LoVo (cell line): ENCODE results near the gene FBXL17.
"Not testable (repeated sequence)": the region's sequence is repeated elsewhere in the genome, so short reads cannot be mapped to it uniquely, and the experiment has no call there.

Experiments used
- DNase-seq: peaks from one replicate; pipeline ENCODE4 v3.0.0-alpha.2; 2016; ENCODE audit warnings: low spot score

The FBXL17 gene

GRCh38 chr5:108303611-108304010 lies 78.3 kb downstream of the FBXL17 start:
- DNase-seq: no peak

DNA sequence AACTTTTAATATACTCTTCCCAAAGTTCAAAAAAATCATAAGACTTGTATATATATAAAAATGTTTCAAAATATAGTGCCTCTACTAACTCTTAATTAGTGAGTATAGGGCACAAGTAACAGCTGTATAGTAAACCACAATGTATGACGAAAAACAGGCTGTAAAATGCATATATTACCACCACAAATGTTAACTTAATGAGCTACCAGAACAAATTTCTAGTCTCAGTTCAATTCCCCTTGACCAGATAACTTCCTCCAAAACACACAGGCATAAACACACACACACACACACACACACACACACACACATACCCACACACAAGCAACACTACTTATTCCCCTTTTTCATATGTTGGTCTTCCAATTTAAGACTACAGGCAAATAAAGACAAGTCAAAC lies 78.8 kb downstream of the FBXL17 start:
- DNase-seq: no peak

GRCh38 chr5:108297042-108297601 lies 84.8 kb downstream of the FBXL17 start:
- DNase-seq: no peak

GRCh38 chr5:108295578-108296368 lies 86.1 kb downstream of the FBXL17 start:
- DNase-seq: peak; percentile 23

- DNase-seq: no peak
These were observed 100.8 kb downstream of the FBXL17 start for GRCh38 chr5:108280960-108281569.

DNA sequence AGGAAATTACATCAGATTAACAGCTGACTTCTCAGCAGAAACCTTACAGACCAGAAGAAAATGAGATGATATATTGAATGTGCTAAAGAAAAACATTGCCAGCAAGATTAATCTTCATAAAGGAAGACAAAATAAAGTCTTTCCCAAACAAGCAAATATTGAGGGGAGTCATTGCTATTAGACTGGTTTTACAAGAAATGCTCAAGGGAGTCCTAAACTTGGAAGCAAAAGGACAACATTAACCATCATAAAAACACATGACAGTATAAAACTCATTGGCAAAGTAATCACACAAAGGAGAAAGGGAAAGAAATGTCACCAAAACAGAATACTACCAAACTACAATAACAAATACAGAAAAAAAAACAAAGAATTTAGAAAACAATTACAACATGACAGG lies 101.7 kb downstream of the FBXL17 start:
- DNase-seq: no peak

- DNase-seq: no peak
These were observed 103.3 kb downstream of the FBXL17 start for GRCh38 chr5:108278285-108279240.

- no peak for DNase-seq
These were observed 105.5 kb downstream of the FBXL17 start for GRCh38 chr5:108276187-108277050.

DNA sequence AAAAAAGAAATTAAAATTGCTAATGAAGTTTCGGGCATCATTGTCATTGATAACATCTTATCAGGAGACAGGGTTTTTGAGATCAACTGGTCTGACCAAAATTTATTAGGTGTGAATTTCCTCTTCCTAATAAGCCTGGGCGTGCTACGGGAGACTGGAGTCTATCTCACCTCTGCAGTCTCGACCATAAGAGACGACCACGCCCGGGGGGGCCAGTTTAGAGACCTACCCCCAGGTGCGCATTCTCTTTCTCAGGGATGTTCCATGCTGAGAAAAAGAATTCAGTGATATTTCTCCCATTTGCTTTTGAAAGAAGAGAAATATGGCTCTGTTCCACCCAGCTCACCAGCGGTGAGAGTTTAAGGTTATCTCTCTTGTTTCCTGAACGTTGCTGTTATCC lies 107.8 kb downstream of the FBXL17 start:
- not testable (repeated sequence) for DNase-seq

DNA sequence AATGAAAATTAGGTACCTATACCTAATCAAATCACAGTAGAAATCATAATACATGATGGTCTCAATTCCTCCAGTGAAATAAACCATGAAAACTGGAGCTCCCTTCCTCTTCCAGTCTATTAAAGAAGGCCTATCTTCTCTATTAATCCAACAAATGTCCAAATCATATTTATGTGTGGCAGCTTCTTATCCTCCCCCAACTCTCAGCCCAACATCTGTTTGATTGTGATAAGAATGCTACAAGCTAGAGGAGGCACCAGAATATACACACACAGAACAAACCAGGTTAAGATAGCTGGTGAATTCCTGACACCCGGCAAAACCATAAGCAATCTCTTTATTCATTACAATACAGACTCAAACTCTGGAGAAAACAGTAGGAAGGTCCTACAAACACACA lies 110.8 kb downstream of the FBXL17 start:
- DNase-seq: no peak

DNA sequence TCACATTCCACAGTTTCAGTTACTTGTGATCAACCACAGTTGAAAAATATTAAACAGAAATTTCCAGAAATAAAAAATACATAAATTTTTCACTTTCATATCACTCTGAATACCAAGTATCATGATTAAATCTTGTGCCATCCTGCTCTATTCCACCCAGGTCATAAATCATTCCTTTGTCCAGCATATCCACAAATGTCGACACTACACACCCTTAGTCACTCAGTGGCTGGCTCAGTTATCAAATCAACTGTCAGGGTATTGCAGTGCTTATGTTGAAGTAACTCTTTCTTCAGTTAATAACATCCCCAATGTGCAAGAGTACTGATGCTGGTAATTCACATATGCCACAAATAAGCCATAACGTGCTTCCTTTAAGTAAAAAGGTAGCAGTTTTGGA lies 115.7 kb downstream of the FBXL17 start:
- DNase-seq: no peak

DNA sequence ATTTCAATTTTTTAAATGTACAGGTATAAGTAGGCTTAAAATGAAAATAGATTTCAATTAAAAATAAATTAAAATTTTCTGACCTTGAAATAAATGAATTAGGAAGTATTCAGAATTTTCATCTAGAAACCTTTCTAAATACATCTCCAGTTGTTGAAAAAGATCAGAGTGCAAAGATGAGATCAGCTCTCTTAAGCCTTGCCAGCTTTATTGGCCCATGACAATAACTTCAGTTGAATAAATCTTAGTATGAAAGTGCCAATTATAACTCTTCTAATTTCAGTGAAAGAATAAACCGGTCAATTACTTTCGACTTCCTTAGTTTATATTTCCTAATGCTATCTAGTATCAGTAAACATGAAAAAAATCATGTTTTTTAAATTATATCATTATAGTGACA lies 117.4 kb downstream of the FBXL17 start:
- DNase-seq: no peak

DNA sequence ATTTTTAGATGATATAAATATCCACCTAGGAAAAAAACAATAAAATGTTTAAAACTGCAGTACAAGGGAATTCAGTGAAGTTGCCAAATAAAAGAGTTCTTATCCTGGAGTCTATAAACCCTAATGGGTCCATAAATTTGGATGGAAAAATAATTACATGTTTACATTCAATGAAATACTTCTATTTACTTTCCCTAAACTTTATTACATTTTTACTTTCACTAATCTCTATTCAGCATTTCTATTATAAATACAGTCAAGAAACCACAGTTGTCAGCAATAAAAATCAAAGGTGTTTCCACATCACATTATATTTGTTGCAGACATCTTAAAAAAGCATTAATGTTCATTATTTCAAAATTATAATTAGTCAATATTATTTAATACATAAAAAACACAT lies 118.6 kb downstream of the FBXL17 start:
- DNase-seq: no peak

DNA sequence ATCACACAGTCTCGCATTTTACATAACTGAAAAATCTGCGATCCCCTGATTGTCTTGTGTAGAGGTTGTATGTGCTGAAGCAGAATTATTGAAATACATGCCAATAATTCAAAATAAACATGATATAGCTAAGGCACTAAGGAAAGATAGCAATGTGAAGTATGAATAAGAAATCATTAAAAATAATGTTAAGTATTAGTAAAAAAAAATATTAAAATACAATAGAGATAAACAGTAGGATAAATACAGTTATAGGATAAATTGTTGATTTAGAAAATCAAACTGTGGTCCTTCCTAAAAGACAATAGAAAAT lies 121.1 kb downstream of the FBXL17 start:
- no peak for DNase-seq

DNA sequence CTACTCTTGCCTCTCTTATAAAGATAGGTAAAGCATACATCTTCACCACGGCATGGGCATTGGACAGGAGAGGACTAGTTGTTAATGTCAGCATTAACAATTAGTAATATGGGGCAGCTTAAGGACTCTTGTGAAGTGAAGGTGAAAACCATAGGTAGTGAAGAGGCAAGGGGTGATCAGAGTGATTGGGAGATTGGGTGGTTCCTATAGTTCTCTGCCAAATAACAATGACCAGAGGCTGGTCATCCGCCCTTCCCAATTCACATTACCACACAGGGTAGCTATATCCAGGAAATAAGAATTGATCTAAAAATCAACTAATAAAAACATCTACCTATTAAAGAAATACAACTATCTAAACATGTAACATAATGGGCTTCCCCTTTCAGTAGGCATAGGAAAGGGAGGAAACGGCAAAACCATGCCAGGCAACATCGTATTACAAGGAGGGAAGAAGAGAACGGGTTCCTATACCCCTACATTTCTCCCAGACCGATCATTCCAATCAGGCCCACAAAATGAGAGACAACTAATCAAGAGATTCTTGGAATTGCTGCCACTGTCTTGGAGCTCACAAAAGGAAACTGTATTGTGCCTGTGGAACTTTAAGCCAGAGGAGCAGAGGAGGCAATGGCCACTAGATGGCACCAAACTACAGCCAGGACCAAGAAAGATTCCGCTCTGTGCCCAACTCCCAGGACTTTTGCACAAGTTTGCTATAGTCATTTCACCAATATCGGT lies 121.6 kb downstream of the FBXL17 start:
- peak; percentile 83 for DNase-seq

DNA sequence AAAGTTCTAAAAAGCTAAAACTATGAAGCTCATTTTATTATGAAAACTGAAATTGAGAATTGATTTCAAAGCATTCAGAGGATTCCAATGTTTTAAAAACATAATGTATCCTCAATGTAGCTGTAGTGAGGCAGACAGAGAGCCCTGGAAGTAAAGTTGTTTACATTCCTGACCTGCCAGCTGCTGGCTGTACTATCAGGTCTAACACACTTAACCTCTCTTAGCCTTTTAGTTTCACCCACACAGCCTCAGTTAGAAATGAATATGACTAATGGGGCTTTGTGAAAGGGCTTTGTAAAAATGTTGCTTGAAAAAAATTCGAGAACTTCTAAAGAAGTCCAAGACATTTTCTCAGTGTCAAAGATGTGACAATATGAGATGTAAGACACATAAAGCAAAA lies 122.6 kb downstream of the FBXL17 start:
- no peak for DNase-seq

GRCh38 chr5:108257996-108258395 lies 123.9 kb downstream of the FBXL17 start:
- DNase-seq: no peak

DNA sequence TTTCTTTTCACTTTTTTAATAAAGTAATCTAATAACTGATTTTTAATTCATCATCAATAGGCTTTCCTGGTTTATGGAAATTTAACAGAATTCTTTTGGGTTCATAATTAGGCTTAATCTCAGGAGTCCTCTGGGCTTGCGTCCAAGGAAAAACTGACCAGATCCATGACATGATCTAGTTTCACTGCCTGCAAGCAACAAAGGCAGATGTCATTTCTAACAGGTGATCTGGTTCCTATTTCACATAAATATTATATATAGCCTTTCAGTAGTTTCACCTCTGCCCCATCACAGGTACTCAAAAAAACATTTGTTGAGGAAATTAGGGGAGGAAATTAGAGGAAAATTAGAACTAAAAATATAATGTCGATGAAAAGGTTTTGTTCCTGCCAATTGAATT lies 126.4 kb downstream of the FBXL17 start:
- DNase-seq: no peak

- DNase-seq: no peak
These were observed 130.5 kb downstream of the FBXL17 start for GRCh38 chr5:108251350-108251749.

GRCh38 chr5:108249785-108250426 lies 132.0 kb downstream of the FBXL17 start:
- DNase-seq: no peak
